Measurements from ENCODE around the gene CTIF.

CTIF gene

GRCh38 chr18:48902856-48903601, 364.2 kb downstream of the CTIF start:
- DNase-seq (ENCODE audit: low read depth), result no peak

GRCh38 chr18:48904091-48904490, 365.3 kb downstream of the CTIF start:
- DNase-seq (ENCODE audit: low read depth), result no peak

GRCh38 chr18:48904847-48905394, 366.1 kb downstream of the CTIF start:
- DNase-seq (ENCODE audit: low read depth), result no peak

- no peak for DNase-seq (ENCODE audit: low read depth)
Measured at GRCh38 chr18:48905513-48905912, 366.7 kb downstream of the CTIF start.

GRCh38 chr18:48908916-48909315, 370.1 kb downstream of the CTIF start:
- no peak for DNase-seq (ENCODE audit: low read depth)

- no peak for DNase-seq (ENCODE audit: low read depth)
Measured at GRCh38 chr18:48909721-48910120, 370.9 kb downstream of the CTIF start.

GRCh38 chr18:48910972-48911545, 372.2 kb downstream of the CTIF start:
- no peak for DNase-seq (ENCODE audit: low read depth)

Data from stimulated activated CD8-positive, alpha-beta memory T cell treated with anti-CD3 and anti-CD28 coated beads, Interleukin-7, amount 100 ng/mL, for 24 hours (primary cell).